ENCODE results near the gene MPC1L.
"Not testable (repeated sequence)": the region's sequence is repeated elsewhere in the genome, so short reads cannot be mapped to it uniquely, and the experiment has no call there.

The MPC1L gene

GRCh38 chrX:40623139-40623536 is at the start of gene MPC1L:
Gene MPC1L (plus strand): TSS chrX:40623428. CDS start chrX:40623566, 138 bp downstream.
- Histone ChIP-seq H3K36me3 (ENCODE audit: insufficient read depth, low read length) (peaks cover 7% of the 10 kb centered on the region), H3K9me3 (ENCODE audit: insufficient read depth, low read length, severe bottlenecking) (no peaks in the 10 kb centered on the region), H3K79me2 (ENCODE audit: insufficient read depth, low read length) (no peaks in the 10 kb centered on the region), H4K20me1 (ENCODE audit: insufficient read depth, low read length) (no peaks in the 10 kb centered on the region), H3K9ac (ENCODE audit: low read depth, low read length) (no peak within 1 kb of the TSS), H3K27me3 (ENCODE audit: insufficient read depth, low read length, poor library complexity) (no peaks in the 10 kb centered on the region), H3K4me3 (ENCODE audit: low read depth in 1 of 2, low read length in 2 of 2) (no peak within 1 kb of the TSS), H3K4me1 (ENCODE audit: insufficient read depth, low read length) (no peaks in the 10 kb centered on the region), H3K27ac (ENCODE audit: low read length) (no peak within 1 kb of the TSS), H2AFZ (ENCODE audit: low read depth, low read length) (no peak within 1 kb of the TSS), H3K4me2 (ENCODE audit: insufficient read depth, low read length) (no peak within 1 kb of the TSS)
- TF ChIP-seq EZH2 (IDR thresholded peaks at IDR 0.05; ENCODE audit: borderline replicate concordance, low read depth, low read length, severe bottlenecking) = no peak
- TF ChIP-seq, protein P1, sequence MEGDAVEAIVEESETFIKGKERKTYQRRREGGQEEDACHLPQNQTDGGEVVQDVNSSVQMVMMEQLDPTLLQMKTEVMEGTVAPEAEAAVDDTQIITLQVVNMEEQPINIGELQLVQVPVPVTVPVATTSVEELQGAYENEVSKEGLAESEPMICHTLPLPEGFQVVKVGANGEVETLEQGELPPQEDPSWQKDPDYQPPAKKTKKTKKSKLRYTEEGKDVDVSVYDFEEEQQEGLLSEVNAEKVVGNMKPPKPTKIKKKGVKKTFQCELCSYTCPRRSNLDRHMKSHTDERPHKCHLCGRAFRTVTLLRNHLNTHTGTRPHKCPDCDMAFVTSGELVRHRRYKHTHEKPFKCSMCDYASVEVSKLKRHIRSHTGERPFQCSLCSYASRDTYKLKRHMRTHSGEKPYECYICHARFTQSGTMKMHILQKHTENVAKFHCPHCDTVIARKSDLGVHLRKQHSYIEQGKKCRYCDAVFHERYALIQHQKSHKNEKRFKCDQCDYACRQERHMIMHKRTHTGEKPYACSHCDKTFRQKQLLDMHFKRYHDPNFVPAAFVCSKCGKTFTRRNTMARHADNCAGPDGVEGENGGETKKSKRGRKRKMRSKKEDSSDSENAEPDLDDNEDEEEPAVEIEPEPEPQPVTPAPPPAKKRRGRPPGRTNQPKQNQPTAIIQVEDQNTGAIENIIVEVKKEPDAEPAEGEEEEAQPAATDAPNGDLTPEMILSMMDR (IDR thresholded peaks at IDR 0.05; ENCODE audit: borderline replicate concordance, extremely low read depth, low read length, poor library complexity, severe bottlenecking) = no peak
- ATAC-seq (ENCODE audit: insufficient read depth, low read depth) = no peak
- no peak for DNase-seq

- H3K36me3 ChIP-seq (ENCODE audit: insufficient read depth, low read length) = no peaks in the 10 kb centered on the region
- no peak overlapping the region for H3K9ac ChIP-seq (ENCODE audit: low read depth, low read length)
- H2AFZ ChIP-seq (ENCODE audit: low read depth, low read length) = no peak overlapping the region
- no peaks in the 10 kb centered on the region for H3K79me2 ChIP-seq (ENCODE audit: insufficient read depth, low read length)
- no peaks in the 10 kb centered on the region for H3K27me3 ChIP-seq (ENCODE audit: insufficient read depth, low read length, poor library complexity)
- no peaks in the 10 kb centered on the region for H3K9me3 ChIP-seq (ENCODE audit: insufficient read depth, low read length, severe bottlenecking)
- peaks cover 6% of the 10 kb centered on the region; the same call in 1 of the 2 replicates for H3K4me1 ChIP-seq (ENCODE audit: insufficient read depth, low read length)
- no peak overlapping the region for H3K4me2 ChIP-seq (ENCODE audit: insufficient read depth, low read length)
- H4K20me1 ChIP-seq (ENCODE audit: insufficient read depth, low read length) = no peaks in the 10 kb centered on the region
- no peak overlapping the region for H3K4me3 ChIP-seq (ENCODE audit: low read depth in 1 of 2, low read length in 2 of 2)
- peak; percentile 35 for DNase-seq
- H3K27ac ChIP-seq (ENCODE audit: low read length) = no peak overlapping the region
- ATAC-seq (ENCODE audit: insufficient read depth, low read depth) = no peak
- no peak for TF ChIP-seq EZH2 (IDR thresholded peaks at IDR 0.05; ENCODE audit: borderline replicate concordance, low read depth, low read length, severe bottlenecking)
- TF ChIP-seq, protein P1 (IDR thresholded peaks at IDR 0.05; ENCODE audit: borderline replicate concordance, extremely low read depth, low read length, poor library complexity, severe bottlenecking) = peak; percentile 61
Observed at GRCh38 chrX:40573763-40574162, 49.5 kb upstream of the MPC1L start.

GRCh38 chrX:40575411-40575810 is 47.8 kb upstream of the MPC1L start:
- H3K79me2 ChIP-seq (ENCODE audit: insufficient read depth, low read length); H3K4me3 ChIP-seq (ENCODE audit: low read depth in 1 of 2, low read length in 2 of 2); H3K9me3 ChIP-seq (ENCODE audit: insufficient read depth, low read length, severe bottlenecking); H3K4me2 ChIP-seq (ENCODE audit: insufficient read depth, low read length); DNase-seq; H3K27me3 ChIP-seq (ENCODE audit: insufficient read depth, low read length, poor library complexity); ATAC-seq (ENCODE audit: insufficient read depth, low read depth); H2AFZ ChIP-seq (ENCODE audit: low read depth, low read length); H3K9ac ChIP-seq (ENCODE audit: low read depth, low read length); H4K20me1 ChIP-seq (ENCODE audit: insufficient read depth, low read length); H3K27ac ChIP-seq (ENCODE audit: low read length); H3K36me3 ChIP-seq (ENCODE audit: insufficient read depth, low read length): not testable (repeated sequence)
- H3K4me1 ChIP-seq (ENCODE audit: insufficient read depth, low read length) = peaks cover 12% of the 10 kb centered on the region

DNA sequence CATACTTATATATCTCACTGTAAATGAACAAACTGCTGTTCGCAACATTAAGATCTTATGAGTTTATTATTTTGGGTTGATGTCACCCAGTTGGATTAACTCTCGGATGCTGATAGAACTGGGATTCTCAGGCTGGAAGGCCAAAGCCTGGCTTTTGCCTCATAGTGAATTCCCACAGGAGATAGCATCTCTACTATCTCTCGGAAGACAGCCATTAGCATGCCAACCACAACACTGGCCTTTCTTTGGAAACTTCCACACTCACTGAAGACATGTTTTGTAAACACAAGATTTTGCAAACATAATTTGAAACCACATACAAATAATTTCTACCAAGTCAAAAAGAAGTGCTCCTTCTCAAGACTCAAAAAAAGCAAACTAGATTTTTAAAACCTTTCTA is 46.9 kb upstream of the MPC1L start:
- no peak overlapping the region for H3K27ac ChIP-seq (ENCODE audit: low read length)
- no peak overlapping the region for H3K4me2 ChIP-seq (ENCODE audit: insufficient read depth, low read length)
- H3K4me1 ChIP-seq (ENCODE audit: insufficient read depth, low read length) = peaks cover 6% of the 10 kb centered on the region
- ATAC-seq (ENCODE audit: insufficient read depth, low read depth) (no peak), DNase-seq (no peak)
- no peak overlapping the region for H3K4me3 ChIP-seq (ENCODE audit: low read depth in 1 of 2, low read length in 2 of 2)
- TF ChIP-seq, protein P1 (IDR thresholded peaks at IDR 0.05; ENCODE audit: borderline replicate concordance, extremely low read depth, low read length, poor library complexity, severe bottlenecking) = no peak
- TF ChIP-seq EZH2 (IDR thresholded peaks at IDR 0.05; ENCODE audit: borderline replicate concordance, low read depth, low read length, severe bottlenecking) = no peak
- H4K20me1 ChIP-seq (ENCODE audit: insufficient read depth, low read length) = no peaks in the 10 kb centered on the region
- no peaks in the 10 kb centered on the region for H3K36me3 ChIP-seq (ENCODE audit: insufficient read depth, low read length)
- no peaks in the 10 kb centered on the region for H3K27me3 ChIP-seq (ENCODE audit: insufficient read depth, low read length, poor library complexity)
- no peak overlapping the region for H2AFZ ChIP-seq (ENCODE audit: low read depth, low read length)
- no peaks in the 10 kb centered on the region for H3K9me3 ChIP-seq (ENCODE audit: insufficient read depth, low read length, severe bottlenecking)
- peaks cover 3% of the 10 kb centered on the region for H3K79me2 ChIP-seq (ENCODE audit: insufficient read depth, low read length)
- H3K9ac ChIP-seq (ENCODE audit: low read depth, low read length) = no peak overlapping the region
